GM11168 (cell line): ENCODE measurements around the gene CCIN.

Experiments used
- in situ Hi-C: fragments of 300-500 bp; cut with MboI; formaldehyde crosslinking; loops from one replicate; pipeline ENCODE4 v1.12.0; 2022; ENCODE audit warnings: low sequenced_read_pairs; ENCODE audit not compliant: unreplicated experiment

CCIN gene

DNA sequence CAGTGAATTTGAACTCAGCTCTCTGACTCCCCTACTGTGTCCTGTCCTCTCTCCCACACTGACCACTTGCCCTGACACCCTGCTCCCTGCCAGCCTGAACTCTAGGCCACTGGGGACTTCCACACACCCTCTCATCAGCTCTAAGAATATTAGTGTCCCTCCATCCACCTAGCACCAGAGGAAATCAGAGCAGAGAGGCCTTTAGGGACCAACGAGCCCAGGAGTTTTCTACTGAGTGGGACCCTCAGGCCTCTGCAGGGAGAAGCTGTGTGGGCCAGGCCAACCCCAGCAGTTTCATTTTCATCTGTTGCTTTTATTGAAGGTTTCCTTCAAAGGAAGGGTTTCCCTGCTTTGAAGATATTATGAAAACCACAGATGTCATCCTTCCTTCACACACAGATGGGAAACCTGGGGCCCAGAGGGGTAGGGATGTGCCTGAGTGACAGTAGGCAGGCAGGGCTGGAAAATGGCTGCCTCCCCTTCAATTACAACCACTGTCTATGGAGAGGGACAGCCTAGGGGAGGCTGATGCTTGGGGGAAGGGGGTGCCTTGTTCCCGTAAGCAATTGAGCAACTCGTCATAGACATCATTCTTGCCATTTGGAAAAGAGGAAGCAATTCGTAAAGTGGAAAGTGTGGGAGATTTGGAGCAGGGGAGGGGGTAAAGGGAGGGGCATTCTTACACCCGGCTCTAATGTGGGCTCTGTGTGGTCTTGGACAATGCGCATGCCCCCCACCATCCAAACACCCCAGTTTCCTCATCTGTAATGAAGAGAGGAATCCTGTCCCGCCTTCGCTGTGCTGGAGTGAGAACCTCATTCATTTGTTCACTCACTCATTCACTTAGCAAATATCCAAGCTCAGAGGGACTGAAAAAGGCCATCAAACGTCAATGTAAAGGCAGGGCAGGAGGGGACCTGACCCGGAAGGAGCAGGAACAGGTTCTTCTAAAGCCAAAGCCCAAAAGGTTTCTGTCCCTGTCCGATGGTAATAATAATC lies 28.8 kb upstream of the CCIN start:
- in situ Hi-C loops: no loop called here

DNA sequence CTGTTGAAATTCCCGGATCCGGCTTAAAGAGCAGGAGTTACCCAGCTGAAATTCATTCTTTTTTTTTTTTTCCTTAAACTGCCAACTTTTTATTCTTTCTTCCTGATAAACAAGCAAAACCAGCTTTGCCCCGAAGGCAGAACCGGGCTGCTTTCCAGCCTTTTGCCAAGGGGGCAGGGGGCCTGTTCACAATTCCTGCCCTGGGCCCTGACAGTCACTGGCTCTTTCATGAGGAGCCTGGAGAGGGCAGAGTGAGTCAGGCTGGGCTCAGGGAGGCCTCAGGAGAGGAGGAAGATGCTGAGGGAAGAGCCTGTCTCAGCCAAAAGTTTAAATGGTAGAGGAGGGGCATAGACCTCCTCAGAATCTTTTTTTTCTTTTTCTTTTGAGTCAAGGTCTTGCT lies 27.9 kb upstream of the CCIN start:
- in situ Hi-C loops: no loop called here

DNA sequence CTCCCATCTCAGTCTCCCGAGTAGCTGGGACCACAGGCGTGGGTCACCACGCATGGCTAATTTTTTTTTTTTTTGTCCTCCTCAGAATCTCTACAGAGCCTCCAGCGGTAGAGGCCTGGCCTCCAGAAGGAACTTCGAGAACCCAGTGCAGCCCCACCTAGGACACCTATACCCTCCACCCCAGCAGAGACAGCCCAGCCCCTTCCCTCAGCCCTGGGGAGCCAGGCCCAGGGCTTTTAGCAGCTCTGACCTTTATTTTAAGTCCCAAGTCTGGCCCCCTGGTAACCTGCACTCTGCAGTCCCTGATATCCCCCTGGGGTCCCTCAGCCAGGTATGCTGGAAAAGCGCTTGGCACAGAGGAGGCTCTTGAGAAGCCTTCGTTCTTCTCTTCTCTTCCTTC lies 27.4 kb upstream of the CCIN start:
- in situ Hi-C loops: no loop called here

DNA sequence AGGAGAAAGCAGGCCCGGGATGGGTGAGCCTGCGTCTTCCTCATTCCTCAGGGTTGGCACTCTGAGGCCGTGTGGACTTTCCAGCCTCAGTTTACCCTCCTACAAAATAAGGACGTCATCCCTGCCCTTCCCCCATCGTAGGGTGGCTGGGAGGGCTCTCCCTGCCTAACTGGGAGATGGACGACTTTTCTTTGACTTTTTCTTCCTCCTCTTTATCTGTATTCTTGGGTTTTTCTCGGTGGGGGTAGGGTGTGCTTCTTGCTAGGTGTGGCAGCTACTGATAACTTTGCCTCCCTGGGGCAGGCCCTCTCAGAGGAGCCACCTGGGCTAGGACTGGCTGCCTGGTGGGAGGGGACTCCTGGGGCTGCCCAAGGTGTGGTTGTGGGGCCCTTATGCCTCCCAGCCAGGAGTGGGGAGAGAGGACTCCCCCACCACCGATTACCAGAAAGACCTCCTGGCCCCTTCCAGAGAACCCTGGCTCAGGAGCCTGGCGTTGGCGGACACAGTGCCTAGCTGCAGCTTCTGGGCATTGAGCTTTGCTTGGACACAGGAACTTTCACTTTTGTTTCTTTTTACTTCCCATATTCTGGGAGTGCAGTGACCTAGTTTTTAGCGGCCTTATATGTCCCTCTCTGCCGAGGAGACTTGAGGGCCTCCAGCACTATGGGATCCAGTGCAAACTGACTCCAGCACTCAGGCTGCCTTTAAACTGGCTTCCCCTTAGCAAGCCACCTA lies 26.5 kb upstream of the CCIN start:
- in situ Hi-C loops: no loop called here

DNA sequence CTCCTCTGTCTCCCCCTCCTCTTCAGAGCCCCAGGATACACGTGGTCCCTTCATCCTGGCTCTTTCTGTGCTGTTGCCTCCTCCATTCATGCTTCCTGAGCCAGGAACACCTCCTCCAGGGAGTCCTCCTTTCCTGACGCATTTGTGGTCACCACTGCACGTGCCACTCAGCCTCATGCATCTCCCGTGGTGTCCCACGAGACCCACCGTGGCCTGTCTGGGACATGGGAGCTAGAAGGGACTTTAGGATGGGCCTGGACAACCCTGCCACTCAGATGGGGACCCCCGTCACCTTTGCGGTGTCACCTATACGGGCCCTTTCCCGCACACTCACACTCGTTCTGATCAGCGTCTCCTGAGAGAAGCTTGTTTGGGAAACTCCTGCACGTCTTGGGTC lies 25.9 kb upstream of the CCIN start:
- in situ Hi-C loops: no loop called here

DNA sequence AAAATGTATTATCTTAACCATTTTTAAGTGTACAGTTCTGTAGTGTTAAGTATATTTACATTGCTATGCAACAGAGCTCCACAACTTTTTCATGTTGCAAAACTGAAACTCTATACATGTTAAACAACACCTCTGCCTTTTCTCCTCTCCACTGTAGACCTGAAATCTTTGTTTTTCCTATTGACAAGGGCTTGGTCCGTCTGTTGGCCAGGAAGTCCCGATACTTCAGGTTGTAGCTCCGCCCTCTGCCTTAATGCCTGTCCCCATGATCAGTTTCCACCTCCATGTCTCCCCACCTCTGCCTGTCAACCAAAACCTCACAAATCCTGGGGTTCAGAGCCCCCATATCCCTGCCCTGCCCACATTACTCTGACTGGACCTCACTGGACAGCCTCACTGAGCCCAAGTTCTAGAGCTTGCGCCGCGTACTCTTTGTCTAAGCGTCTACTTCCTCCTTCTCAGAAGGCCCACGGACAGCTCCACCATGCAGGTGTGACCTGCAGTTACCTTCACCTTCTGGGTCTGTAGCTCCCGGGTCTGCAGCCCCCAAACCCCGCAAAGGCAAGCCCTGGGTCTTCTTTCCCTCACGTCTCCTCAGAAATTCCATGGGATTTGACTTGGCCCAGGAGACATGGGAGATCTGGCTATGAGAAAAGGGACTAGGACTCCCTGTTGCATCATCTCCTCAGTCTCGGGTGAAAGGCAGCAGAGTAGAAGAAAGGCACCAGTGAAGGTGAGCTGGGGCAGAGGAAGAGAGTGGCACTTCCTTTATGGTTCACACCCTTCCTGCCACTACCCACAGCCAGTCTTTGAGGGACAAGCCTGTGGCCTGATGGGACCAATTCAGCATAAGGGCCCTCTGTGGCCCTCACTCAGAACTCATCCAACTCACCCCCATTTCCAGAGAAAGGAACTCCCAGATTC lies 24.6 kb upstream of the CCIN start:
- in situ Hi-C loops: no loop called here

DNA sequence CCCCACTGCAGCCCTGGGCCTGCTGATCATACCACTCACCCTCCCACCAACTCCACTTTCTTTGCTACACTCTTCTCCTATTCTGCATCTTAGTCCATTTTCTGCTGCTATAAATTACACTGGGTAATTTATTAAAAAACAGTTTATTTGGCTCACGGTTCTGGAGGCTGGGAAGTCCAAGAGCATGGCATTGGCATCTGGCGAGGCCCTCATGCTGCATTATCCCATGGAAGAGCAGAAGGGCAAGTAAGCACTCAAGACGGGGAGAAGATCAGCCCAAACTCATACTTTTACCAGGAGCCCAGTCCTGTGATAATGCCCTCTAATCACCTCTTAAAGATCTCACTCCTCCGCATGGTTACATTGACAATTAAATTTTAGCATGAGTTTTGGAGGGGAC lies 23.2 kb upstream of the CCIN start:
- in situ Hi-C loops: no loop called here

DNA sequence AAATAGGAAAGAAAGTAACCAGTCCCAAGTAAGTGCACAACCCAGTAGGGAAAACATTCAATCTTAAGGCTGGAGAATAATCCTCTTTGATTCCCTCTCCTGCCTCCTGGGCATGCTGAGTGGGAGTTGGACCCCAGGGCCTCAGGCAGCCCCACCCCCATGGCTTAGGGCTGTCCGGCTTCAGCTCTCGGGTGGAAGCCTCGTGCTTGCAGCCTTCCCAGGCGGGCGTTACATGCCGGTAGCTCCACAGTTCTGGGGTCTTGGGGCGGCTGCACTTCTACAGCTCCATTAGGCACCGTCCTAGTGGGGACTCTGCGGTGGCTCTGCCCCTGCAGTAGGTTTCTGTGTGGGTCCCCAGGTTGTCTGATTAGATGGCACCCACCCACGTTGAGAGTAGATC lies 22.5 kb upstream of the CCIN start:
- in situ Hi-C loops: no loop called here

DNA sequence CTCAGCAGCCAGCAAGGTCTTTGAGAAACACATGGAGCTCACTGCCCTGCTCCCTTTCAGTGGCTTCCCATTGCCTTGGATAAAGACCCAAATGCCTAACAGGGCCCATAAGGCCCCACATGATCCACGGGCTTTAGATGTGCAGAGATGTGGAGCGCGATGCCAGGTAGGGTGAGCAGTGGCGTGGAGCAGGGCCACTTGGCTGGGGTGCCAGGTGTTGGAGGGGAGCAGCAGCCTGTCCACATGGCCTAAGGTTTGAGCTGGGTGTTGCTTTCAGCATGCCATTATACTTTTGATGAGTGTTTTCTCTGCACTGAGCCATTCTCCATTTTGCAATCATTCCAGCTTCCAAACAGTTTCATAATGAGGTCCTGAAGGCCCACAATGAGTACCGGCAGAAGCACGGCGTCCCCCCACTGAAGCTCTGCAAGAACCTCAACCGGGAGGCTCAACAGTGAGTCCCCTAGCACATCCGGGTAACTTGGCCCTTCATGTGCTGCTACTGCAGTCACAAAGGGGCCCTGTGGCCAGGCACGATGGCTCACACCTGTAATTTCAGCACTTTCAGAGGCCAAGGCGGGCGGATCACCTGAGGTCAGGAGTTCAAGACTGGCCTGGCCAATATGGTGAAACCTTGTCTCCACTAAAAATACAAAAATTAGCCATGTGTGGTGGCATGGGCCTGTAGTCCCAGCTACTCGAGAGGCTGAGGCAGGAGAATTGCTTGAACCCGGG lies 21.6 kb upstream of the CCIN start:
- in situ Hi-C loops: no loop called here

DNA sequence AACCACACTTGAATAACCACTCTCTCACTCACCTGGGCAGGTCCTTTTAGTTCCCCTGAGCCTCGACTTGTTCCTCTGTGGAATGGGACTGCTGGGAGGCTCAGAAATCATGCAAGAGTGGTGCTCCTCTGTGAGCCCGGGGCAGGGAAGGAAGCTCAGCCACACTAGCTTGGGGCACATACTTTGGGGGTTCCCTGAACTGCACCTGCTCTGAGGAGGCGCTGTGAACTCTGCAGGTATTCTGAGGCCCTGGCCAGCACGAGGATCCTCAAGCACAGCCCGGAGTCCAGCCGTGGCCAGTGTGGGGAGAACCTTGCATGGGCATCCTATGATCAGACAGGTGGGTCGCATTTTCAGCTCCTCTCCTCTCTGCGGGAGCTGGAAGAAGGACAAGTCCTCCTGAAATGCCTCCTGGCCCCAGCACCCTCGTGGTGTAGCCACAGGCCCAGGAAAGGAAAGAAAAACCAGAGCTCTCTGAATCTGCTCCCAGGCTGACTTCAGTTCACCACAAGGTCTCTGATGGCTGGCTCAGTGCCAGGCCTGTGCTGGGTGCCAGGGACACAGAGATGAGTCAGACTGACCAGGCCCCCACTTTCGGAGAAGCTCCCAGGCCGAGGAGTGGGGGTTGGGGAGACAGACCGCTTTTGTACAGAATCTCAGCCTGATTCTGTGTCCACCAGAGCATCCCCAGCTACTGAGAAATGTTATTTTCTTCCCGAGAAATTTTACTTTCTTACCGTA lies 20.7 kb upstream of the CCIN start:
- in situ Hi-C loops: no loop called here

DNA sequence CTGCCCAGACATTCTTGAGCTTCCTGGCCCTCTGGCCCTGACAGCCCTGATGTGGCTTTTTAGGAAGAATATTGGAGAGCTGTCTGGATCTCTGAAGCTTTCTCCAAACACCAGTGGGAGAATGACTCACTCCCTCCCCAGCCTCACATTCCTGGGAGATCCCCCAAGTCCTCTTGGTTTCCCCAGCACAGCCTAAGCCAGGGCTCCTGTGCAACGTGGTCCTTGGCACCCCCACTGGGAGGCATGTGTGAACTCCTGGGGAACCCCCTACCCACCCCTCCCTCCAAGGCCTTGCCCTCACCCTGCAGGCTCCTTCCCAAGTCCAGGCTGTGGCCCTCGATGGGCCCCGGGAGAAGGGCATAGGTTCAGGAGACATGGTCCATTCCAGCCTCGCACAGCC lies 20.0 kb upstream of the CCIN start:
- in situ Hi-C loops: no loop called here

DNA sequence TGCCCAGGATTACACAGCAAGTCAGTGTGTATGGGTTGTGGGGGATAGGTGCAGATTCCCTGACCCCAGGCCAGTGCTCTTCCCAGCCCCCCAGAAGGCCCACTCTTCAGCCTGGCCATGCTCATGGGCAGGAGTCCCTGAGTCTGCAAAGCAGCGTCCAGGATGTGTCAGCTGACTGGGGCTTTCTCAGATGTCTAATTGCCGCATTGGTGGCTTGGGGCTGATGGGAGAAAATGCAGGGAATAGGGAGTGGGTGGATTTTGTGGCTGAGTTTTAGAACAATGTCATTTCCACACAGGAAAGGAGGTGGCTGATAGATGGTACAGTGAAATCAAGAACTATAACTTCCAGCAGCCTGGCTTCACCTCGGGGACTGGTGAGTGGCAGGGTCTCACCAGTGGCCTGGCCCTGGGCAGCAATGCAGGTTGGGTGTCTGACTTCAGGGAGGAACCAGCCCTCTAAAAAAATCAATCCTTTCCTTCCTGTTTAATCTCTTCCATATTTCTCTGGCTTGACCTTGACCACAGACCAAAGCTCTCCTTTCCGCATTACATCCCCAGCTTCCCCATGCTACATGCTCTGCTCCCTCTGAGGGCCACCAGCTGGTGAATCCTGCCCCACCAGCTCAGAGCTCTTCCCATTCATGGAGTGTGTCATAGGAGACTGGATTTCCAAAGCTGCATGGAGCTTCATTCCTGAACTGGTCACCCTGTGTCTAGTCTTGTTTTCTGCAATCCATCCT lies 18.4 kb upstream of the CCIN start:
- in situ Hi-C loops: no loop called here

DNA sequence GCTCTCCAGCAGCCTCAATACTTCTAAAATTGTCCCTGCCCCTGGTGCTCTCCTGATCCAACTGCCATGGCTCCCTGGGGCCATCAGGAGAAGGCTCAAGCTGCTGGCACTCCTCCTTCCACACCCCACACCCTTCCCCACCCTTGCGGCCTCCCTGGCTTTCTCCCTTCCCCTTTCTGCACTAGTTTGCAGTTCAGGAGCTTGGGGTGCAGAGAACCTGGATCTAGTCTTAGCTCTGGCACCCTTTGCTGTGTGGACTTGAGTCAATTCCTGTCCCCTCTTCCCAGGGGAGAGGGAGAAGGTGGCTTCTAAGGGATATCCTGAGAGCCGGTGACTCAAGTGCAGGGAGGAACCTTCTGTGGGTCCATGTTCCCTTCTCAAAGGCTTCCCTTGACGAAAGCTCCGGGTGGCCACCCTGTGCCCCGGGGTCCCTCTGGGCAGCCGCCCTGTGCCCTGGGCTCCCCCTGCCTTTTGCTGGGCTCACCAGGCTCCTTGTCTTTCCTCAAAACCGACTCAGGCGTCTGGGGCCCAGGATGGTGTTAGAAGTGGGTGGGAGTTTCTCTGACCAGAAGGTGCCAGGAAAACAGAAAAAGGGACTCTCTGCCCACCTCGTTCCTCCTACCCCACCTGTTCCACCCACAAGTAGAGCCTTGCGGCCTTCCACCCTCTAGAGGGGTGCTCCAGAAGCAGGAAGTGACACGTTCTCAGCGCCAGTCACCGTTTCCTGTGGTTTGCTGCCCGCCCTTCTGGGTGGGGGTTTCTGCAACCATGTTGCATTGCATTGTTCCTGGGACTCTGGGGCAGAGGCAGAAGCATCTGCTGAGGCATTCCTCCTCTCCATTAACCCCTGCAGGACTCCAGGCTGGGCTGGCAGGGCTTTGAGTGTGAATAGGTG lies 17.6 kb upstream of the CCIN start:
- in situ Hi-C loops: no loop called here

DNA sequence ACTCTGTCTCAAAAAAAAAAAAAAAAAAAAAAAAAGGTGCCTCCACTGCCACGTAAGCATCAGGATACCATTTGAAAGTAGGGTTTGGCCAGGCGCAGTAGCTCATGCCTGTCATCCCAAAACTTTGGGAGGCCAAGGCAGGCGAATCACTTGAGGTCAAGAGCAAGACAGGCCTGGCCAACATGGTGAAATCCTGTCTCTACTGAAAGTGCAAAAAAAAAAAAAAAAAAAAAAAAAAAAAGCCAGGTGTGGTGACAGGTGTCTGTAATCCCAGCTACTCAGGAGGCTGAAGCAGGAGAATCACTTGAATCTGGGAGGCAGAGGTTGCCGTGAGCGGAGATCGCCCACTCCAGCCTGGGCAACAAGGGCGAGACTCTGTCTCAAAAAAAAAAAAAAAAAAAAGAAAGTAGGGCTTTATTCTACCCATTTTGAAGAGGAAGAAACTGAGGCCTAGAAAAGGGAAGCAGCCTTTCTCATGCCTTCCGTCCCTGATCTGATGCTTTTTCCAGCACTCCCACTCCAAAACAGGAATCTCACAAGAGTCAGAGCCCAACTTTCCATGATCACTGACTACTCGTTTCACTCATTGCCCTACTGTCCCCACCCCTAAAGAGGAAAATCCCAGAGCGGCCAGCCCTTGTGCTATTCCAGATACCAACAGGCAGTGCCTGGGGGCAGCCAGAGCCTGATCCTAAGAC lies 16.3 kb upstream of the CCIN start:
- in situ Hi-C loops: no loop called here

DNA sequence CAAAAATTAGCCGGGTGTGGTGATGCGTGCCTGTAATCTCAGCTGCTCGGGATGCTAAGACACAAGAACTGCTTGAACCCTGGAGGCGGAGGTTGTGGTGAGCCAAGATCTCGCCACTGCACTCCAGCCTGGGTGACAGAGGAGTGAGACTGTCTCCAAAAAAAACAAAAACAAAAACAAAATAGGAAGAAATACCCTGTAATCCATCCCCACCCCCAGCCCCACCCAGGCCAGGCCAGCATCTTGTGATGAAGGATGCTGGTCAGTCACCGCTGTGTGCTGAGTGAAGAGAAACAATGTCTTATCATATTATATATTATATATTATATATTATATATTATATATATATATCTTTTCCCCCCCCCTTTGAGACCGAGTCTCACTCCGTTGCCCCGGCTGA lies 15.4 kb upstream of the CCIN start:
- in situ Hi-C loops: no loop called here

DNA sequence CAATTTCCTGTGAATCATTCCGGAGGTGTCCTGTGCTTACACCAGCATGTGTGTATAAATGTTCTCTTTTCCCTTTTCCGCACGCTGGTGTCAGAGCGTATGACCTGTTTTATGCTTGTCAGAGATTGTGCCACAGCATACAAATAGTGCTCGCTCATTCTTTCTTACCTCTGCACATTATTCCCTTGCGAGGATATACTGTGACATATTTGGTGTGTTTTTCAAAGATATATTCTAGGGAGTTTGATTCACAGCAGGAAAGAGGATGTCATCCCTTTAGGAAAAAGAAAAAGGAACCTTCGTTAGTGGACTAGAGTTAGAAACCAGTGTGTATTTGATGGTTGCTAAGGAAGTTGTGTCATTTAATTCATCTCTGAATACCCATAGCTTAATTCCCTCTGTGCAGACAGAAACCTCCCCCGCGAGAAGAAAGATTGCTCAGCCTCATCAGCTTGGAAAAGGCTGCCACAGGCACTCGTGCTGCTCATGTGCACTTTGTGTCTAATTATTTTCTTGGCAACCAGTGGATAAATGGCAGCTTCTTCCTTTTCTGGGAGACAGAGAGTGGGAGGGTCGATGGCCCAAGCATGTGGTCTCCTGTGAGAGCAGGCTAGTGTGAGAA lies 14.7 kb upstream of the CCIN start:
- in situ Hi-C loops: no loop called here
